Ramos (cell line): ENCODE data around the gene RBPJ.

Source experiments
- in situ Hi-C: fragments of 300-500 bp; cut with MboI; formaldehyde crosslinking; loops from one replicate; pipeline ENCODE4 v1.14.3; 2022; ENCODE audit warnings: low sequenced_read_pairs; ENCODE audit not compliant: unreplicated experiment

Gene RBPJ

DNA sequence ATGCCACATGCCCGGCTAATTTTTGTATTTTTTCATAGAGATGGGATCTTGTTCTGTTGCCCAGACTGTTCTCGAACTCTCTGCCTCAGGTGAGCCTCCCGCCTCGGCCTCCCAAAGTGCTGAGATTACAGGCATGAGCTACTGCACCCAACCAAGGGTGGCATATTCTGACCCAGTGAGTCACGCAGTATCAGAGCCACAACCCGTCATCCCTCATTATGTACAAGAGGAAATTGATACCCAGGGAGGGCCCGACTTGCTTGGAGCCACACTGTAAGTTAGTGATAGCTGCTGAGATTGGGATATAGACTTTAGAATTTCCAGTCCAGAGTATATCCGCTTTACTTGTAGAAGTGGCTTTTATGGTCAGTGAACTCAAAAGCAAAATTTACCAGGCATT, 154.9 kb downstream of the RBPJ start:
- in situ Hi-C loops: no loop called here

GRCh38 chr4:26476545-26476944, 155.7 kb downstream of the RBPJ start:
- in situ Hi-C loops: no loop called here

GRCh38 chr4:26478330-26478729, 157.5 kb downstream of the RBPJ start:
- in situ Hi-C loops: no loop called here

GRCh38 chr4:26482508-26483462, 162.0 kb downstream of the RBPJ start:
- in situ Hi-C loops: no loop called here

- in situ Hi-C loops: no loop called here
These were observed 163.3 kb downstream of the RBPJ start for GRCh38 chr4:26484032-26484515.

DNA sequence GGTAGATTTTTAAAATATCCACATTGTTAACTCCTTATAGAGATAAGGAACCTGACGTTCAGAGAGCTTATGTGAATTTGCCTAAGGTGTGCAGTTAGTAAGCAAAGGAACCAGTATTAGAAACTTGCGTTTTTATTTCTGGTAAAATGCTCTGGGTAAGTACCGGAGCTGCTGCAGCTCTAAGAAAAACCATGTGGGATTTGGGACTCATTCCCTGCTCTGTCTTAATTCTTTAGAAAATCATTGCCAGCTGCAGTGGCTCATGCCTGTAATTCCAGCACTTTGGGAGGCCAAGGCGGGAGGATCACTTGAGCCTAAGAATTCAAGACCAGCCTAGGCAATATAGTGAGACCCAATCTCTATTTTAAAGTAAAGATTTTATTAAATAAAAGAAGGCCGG, 163.7 kb downstream of the RBPJ start:
- in situ Hi-C loops: no loop called here
